BE2C (cell line): ENCODE results near the gene ADGRD1.

ENCODE experiments used
- DNase-seq: peaks from one replicate; pipeline ENCODE4 v3.0.0-alpha.2; 2020
- H3K27me3 ChIP-seq: fragments of 250-450 bp; sonication (Bioruptor Pico); 2 replicates; pipeline ENCODE4 v1.5.1; 2020; ENCODE audit warnings: mild to moderate bottlenecking
- H3K36me3 ChIP-seq: fragments of 250-450 bp; sonication (Bioruptor Pico); 2 replicates; pipeline ENCODE4 v1.5.1; 2020; ENCODE audit warnings: mild to moderate bottlenecking
- H3K4me1 ChIP-seq: fragments of 250-450 bp; sonication (Bioruptor Pico); 2 replicates; pipeline ENCODE4 v1.5.1; 2020
- H3K4me3 ChIP-seq: 2 replicates; pipeline ENCODE4 v1.5.1; 2011; ENCODE audit warnings: low read depth, low read length
- H3K9me3 ChIP-seq: fragments of 250-450 bp; sonication (Bioruptor Pico); 2 replicates; pipeline ENCODE4 v1.5.1; 2020
- TF ChIP-seq, protein P1 (sequence below): IDR thresholded peaks from 2 replicates; pipeline ENCODE4 v1.5.1; 2012; ENCODE audit warnings: mild to moderate bottlenecking, low read depth, low read length

Gene ADGRD1

GRCh38 chr12:131032082-131032750 is 78.5 kb downstream of the ADGRD1 start:
- no peaks in the 10 kb centered on the region for H3K9me3 ChIP-seq
- TF ChIP-seq, protein P1, sequence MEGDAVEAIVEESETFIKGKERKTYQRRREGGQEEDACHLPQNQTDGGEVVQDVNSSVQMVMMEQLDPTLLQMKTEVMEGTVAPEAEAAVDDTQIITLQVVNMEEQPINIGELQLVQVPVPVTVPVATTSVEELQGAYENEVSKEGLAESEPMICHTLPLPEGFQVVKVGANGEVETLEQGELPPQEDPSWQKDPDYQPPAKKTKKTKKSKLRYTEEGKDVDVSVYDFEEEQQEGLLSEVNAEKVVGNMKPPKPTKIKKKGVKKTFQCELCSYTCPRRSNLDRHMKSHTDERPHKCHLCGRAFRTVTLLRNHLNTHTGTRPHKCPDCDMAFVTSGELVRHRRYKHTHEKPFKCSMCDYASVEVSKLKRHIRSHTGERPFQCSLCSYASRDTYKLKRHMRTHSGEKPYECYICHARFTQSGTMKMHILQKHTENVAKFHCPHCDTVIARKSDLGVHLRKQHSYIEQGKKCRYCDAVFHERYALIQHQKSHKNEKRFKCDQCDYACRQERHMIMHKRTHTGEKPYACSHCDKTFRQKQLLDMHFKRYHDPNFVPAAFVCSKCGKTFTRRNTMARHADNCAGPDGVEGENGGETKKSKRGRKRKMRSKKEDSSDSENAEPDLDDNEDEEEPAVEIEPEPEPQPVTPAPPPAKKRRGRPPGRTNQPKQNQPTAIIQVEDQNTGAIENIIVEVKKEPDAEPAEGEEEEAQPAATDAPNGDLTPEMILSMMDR: no peak
- H3K4me1 ChIP-seq: no peaks in the 10 kb centered on the region; the same call in 1 of the 2 replicates
- no peak overlapping the region for H3K4me3 ChIP-seq
- H3K36me3 ChIP-seq: no peaks in the 10 kb centered on the region
- H3K27me3 ChIP-seq: peaks cover 12% of the 10 kb centered on the region
- DNase-seq: no peak

DNA sequence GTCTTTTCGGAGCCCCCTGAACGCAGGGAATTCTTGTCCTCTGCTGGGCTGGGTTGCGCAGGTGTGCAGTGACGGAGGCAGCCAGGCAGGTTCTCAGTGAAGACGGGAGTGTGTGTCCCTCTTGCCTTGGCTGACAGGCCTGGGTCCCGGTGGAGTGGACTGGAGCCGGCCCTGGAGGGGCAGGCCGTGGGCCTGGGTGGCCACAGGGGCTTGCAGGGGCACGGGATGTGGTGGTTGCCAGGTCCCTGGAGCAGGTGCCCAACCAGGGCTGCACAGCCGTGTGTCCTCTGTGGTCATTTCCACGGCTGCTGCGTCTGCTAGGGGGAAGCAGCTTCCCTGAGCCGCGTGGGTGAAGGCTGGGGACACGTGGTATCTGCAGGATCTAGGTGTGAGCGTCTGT is 79.8 kb downstream of the ADGRD1 start:
- peaks cover 13% of the 10 kb centered on the region for H3K27me3 ChIP-seq
- no peak overlapping the region for H3K4me3 ChIP-seq
- TF ChIP-seq, protein P1: no peak

GRCh38 chr12:131033886-131034482 is 80.3 kb downstream of the ADGRD1 start:
- Histone ChIP-seq H3K9me3 (no peaks in the 10 kb centered on the region), H3K4me1 (no peaks in the 10 kb centered on the region; the same call in 1 of the 2 replicates), H3K36me3 (no peaks in the 10 kb centered on the region), H3K4me3 (no peak overlapping the region), H3K27me3 (peaks cover 15% of the 10 kb centered on the region)
- TF ChIP-seq, protein P1: no peak
- DNase-seq: no peak

More for the DNA sequence above, 79.8 kb downstream of the ADGRD1 start:
- Histone ChIP-seq H3K9me3 (no peaks in the 10 kb centered on the region), H3K4me1 (no peaks in the 10 kb centered on the region; the same call in 1 of the 2 replicates), H3K36me3 (no peaks in the 10 kb centered on the region)
- no peak for DNase-seq

- Histone ChIP-seq H3K9me3 (no peaks in the 10 kb centered on the region), H3K4me1 (peaks cover 6% of the 10 kb centered on the region), H3K36me3 (no peaks in the 10 kb centered on the region), H3K4me3 (no peak overlapping the region), H3K27me3 (peaks cover 22% of the 10 kb centered on the region)
- TF ChIP-seq, protein P1: no peak
- no peak for DNase-seq
Measured at GRCh38 chr12:131034631-131035244, 81.0 kb downstream of the ADGRD1 start.

- Histone ChIP-seq H3K9me3 (no peaks in the 10 kb centered on the region), H3K27me3 (peaks cover 27% of the 10 kb centered on the region), H3K4me1 (peaks cover 8% of the 10 kb centered on the region), H3K4me3 (no peak overlapping the region), H3K36me3 (no peaks in the 10 kb centered on the region)
- DNase-seq: no peak
- TF ChIP-seq, protein P1: no peak
Measured at GRCh38 chr12:131035245-131035681, 81.6 kb downstream of the ADGRD1 start.

DNA sequence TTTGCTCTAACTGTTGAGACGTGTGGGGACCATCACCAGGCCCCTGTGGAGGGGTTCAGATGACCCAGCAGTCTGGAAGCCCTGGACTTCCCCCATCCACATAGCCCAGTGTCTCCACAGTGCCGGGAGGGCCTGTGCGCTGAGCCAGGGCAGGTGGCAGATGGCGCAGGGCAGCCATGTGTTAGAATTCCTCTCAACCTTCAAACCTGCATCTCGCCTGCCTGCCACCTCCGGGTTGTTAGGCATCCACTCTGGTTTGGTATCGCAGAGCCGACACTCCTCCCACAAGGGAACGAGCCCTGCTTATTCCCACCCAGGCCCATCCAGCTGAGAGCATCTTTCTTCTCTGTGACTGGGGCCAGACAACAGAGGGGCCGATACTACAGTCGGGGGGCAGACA is 84.5 kb downstream of the ADGRD1 start:
- H3K9me3 ChIP-seq: no peaks in the 10 kb centered on the region
- TF ChIP-seq, protein P1: no peak
- H3K4me1 ChIP-seq: peaks cover 20% of the 10 kb centered on the region
- no peak overlapping the region for H3K4me3 ChIP-seq
- H3K36me3 ChIP-seq: no peaks in the 10 kb centered on the region
- H3K27me3 ChIP-seq: peaks cover 53% of the 10 kb centered on the region
- DNase-seq: no peak
